ENCODE measurements around the gene OBP2A.

DNA sequence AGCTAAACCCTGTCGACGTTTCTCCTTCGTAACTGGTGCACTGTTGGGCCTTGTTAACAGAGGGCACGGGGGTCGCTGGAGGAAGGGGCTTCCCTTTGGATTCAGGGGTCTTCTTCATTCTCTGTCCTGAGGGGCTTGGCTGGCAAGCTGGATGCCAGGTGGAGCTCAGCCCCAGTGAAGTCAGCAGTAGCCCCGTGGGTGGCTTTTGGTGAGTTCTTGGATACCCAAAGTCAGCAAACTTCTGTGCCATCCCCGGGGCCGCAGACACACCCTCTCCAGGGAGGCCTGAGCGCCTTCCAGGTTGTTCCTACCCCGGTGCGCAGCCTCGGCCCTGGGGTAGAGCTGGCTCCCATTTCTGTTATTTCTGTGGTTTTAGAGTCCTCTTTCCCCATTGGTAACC, 12.3 kb upstream of the OBP2A start:
- TF ChIP-seq POLR2A (IDR thresholded peaks at IDR 0.05; ENCODE audit: low read length), result no peak
- no peak for TF ChIP-seq GATA1 (IDR thresholded peaks at IDR 0.05; ENCODE audit: low read depth, low read length)

Data from erythroblast (primary cell).